Measurements from ENCODE around the gene TYROBP.
"Not testable (repeated sequence)": the region's sequence is repeated elsewhere in the genome, so short reads cannot be mapped to it uniquely, and the experiment has no call there.

The TYROBP gene

DNA sequence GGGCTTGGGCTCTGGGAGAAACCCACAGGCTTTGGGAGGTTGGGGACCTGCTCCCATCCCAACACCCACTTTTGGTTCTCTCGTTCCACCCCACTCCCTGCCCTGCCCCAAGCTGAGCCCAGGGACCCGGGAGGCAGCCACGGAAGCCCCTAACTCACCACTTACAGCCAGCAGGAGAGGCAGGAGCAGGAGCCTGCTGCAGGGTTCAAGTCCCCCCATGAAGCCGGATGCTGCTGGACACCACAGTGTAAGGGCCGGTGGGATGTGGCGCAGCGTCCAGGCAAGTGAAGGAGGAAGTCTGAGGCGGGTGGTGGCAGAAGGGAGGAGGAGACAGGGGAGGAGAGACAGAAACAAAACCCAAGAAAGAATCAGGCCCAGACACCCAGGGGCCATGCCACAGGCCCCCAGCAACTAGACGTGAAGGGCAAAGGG, at the start of gene TYROBP:
TSS of gene TYROBP (minus strand) at position 286 of the 432 bp plus-strand sequence. CDS start at position 219, 67 bp downstream.
- peak in 1 of 2 experiments; percentile 15 for DNase-seq

DNA sequence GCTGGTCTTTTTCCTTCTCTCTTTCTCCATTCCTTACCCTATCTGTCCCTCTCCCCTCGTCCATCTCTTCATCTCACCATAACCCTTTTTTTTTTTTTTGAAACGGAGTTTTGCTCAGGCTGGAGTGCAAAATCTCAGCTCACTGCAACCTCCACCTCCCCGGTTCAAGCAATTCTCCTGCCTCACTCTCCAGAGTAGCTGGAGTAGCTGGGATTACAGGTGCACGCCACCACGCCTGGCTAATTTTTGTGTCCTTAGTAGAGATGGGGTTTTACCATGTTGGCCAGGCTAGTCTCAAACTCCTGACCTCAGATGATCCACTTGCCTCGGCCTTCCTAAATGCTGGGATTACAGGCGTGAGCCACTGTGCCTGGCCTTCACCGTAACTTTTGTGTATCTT, 49.3 kb upstream of the TYROBP start:
- DNase-seq, result not testable (repeated sequence)

DNA sequence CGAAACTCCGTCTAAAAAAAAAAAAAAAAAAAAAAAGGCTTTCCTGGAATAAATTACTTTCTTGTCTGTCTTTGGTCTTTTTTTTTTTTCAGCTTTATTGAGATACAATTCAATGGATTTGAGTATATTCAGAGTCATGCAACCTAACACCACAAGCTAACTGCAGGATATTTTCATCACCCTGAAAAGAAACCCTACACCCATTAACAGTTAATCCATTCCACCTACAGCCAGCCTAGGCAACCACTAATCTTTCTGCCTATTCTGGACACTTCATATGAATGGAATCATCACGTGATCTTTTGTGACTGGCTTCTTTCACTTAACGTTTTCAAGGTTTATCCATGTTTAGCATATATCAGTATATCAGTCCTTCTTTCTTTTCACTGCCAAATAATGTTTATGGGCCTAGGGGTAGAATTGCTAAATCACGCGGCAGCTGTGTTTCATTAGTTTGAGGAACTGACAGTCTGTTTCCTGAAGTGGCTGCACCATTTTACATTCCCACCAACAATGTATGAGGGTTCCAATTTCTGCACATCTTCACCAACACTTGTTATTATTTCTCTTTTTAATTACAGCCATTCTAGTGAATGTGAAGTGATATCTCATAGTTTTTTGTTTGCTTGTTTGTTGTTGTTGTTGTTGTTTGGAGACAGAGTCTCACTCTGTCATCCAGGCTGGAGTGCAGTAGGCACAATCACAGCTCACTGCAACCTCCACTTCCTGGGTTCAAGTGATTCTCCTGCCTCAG, 48.0 kb upstream of the TYROBP start:
- no peak for DNase-seq

DNA sequence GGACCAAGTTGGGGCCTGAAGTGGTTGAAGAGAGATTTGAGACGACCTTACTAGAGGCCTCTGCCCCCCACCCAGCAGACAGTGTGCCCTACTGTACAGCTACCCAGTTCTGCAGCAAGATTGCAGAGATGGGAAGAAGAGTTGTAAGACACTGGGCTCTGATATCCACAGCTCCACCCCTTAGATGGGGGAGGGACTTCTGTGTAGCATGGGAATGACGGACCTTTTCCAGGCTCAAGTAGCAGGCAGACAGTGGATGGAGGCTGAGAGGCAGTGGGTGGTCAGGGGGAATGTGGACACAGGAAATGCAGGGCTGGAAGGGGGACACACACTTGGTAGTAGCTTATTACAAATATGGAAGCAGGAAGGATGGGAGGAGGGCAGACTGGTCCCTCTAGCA, 41.0 kb upstream of the TYROBP start:
- no peak for DNase-seq

DNA sequence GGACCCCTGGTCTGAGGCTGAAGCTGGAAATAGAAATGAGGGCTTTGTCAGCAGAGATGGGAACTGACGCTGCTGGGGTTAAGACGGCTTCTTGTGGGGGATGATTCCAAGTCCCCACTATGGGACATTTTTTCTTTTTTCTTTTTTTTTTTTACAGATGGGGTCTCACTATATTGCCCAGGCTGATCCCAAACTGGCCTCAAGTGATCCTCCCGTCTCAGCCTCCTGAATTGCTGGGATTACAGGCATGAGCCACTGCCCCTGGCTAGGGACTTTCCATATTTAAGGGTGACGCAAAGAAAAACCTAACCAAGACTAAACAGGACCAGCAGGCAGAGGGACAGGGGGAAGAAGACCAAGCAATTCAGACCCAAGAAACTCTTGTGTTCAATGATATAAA, 38.1 kb upstream of the TYROBP start:
- no peak for DNase-seq

DNA sequence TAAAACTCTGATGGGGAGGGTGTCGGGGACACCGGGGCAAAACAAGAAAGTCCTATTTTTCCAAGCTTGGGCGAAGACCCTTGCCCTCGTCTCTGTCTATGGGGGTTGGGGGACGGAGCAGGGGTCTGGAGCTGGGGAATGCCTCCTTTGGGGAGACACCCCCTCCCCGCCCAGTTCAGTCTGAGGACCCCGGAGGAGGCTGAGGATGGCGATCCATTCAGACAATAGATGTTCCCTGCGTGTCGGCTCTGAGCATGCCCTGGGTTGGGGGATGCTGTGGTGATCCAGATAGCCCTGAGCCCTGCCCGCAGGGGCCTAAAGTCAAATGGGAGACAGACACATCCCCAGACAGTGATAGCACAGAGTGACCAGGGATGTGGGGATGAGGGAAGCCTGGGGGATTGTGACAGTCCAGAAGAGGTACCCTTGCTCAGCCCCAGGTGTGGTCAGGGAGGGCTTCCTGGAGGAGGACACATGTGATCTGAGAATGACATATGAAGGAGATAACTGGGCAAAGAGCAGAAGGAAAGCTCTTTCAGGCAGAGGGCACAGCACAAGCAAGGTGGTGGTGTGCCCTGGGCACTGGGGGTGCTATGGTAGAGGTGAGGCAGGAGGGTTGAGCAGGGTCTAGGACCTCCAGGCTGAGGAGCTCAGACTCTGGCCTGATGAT, 37.2 kb upstream of the TYROBP start:
- no peak for DNase-seq

DNA sequence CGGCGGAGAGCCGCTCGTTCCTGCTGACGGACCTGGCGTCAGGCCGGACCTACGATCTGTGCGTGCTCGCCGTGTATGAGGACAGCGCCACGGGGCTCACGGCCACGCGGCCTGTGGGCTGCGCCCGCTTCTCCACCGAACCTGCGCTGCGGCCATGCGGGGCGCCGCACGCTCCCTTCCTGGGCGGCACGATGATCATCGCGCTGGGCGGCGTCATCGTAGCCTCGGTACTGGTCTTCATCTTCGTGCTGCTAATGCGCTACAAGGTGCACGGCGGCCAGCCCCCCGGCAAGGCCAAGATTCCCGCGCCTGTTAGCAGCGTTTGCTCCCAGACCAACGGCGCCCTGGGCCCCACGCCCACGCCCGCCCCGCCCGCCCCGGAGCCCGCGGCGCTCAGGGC, 36.5 kb upstream of the TYROBP start:
- no peak for DNase-seq

DNA sequence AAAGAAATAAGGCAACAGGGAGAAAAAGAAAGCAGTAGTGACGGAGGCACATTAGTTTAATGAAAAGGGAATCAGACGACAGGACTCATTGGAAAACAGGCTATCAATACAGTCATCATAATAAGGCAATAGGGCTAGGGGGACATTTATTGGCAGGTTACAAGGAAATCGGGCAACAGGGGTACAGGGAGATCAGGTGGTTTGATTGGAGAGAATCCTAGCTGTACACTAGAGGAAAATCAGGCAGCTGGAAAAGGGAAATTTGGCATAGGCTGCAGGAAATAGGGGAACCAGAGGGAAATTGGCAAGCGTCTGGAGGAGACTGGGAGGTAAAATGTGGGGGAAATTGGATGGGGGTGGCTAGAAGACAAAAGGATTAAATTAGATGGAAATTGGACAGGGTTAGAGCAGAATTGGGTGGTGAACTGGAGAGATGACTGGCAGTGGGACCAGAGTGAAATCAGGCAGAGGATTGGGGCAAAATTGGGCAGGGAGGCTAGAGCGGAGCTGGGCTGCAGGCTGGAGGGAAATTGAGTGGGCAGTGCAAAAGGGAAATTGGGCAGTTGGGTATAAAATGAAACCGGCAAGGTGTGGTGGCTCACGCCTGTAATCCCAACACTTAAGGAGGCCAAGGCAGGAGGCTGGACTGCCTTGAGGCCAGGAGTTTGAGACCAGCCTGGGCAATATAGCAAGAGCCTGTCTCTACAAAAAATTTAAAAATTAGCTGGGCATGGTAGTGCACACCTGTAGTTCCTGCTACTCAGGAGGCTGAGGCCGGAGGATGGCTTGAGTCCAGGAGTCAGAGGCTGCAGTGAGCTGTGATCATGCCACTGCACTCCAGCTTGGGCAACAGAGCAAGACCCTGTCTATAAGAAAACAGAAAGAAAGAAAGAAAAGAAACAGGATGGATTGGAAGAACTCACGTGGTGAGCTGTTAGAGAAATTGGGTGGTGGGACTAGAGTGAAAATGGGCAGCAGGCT, 35.5 kb upstream of the TYROBP start:
- no peak for DNase-seq

DNA sequence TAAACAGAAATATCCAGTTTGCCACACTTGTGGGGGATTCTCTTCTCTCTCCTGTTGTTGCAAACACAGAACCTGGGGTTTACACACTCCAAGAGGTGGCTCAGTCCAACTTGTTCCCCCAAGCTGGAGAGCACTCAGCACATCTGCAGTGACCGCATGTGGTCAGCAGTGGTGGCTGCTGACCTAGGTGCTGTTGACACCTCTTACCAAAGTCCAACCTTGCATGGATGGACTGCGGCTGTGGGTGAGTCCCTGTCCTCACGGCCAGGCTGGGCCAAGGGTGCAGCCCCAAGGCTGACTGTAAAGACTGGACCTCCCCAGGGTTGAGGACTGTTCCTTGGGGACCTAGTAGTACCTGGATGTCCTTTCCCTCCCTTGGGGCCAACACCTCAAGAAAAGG, 34.1 kb upstream of the TYROBP start:
- DNase-seq, result no peak

DNA sequence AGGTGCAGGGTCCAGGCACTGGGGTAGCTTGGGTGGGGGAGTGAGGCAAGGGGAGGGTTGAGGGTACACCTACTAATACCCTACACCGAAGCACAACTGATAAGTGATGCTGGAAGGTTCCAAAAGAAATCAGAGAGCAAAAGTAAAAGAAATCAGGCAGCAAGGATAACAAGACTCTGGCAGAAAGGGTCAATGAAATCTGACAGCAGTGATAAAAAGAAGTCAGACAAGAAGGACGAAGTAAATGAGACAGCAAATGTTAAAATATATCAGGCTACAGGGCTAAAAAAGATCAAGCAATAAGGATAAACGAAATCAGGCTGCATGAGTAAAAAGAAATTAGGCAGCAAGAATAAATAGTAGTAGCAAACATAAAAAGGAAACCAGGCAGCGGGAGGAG, 32.7 kb upstream of the TYROBP start:
- no peak for DNase-seq

DNA sequence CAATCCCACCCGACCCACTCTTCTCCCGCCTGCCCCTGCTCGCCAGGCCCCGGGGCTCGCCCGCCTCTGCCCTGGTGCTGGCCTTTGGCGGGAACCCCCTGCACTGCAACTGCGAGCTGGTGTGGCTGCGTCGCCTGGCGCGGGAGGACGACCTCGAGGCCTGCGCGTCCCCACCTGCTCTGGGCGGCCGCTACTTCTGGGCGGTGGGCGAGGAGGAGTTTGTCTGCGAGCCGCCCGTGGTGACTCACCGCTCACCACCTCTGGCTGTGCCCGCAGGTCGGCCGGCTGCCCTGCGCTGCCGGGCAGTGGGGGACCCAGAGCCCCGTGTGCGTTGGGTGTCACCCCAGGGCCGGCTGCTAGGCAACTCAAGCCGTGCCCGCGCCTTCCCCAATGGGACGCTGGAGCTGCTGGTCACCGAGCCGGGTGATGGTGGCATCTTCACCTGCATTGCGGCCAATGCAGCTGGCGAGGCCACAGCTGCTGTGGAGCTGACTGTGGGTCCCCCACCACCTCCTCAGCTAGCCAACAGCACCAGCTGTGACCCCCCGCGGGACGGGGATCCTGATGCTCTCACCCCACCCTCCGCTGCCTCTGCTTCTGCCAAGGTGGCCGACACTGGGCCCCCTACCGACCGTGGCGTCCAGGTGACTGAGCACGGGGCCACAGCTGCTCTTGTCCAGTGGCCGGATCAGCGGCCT, 32.1 kb upstream of the TYROBP start:
- DNase-seq, result no peak

DNA sequence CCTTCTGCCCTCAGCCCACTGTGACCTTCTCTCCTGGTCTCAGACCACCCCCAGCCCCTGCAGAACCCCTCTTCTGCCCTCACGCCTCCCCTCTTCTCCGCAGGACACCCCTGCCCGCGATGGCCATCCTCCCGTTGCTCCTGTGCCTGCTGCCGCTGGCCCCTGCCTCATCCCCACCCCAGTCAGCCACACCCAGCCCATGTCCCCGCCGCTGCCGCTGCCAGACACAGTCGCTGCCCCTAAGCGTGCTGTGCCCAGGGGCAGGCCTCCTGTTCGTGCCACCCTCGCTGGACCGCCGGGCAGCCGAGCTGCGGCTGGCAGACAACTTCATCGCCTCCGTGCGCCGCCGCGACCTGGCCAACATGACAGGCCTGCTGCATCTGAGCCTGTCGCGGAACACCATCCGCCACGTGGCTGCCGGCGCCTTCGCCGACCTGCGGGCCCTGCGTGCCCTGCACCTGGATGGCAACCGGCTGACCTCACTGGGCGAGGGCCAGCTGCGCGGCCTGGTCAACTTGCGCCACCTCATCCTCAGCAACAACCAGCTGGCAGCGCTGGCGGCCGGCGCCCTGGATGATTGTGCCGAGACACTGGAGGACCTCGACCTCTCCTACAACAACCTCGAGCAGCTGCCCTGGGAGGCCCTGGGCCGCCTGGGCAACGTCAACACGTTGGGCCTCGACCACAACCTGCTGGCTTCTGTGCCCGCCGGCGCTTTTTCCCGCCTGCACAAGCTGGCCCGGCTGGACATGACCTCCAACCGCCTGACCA, 31.4 kb upstream of the TYROBP start:
- DNase-seq, result no peak

DNA sequence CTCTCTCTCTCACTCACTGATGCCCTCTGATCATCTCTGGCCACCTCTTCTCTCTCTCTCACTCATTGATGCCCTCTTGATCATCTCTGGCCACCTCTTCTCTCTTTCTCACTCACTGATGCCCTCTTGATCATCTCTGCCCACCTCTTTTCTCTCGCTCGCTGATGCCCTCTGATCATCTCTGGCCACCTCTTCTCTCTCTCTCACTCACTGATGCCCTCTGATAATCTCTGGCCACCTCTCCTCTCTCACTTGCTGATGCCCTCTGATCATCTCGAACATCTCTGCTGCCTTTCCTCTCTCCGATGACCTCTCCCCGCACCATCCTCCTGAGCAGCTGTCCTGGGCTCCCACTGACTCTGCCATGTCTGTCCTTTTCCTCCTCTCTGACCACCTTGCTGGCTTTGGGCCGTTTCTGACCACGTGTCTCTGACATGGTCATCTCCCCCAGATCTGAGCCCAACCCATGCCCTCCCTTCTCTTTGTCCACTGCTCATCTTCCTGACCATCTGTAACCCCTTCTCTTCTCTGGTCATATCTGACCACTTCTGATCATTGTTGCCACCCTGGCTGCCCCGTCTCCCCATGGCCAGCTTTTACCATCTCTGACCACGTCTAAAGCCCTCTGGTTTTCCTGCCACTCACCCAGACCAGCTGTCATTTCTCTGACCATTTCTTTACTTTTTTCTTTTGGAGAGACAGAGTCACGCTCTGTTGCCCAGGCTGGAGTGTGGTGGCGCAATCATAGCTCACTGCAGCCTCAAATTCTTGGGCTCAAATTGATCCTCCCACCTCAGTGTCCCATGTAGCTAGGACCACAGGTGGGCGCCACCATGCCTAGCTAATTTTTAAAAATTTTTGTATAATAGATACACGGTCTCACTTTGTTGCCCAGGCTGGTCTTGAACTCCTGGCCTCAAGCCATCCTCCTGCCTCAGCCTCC, 30.5 kb upstream of the TYROBP start:
- DNase-seq, result no peak

DNA sequence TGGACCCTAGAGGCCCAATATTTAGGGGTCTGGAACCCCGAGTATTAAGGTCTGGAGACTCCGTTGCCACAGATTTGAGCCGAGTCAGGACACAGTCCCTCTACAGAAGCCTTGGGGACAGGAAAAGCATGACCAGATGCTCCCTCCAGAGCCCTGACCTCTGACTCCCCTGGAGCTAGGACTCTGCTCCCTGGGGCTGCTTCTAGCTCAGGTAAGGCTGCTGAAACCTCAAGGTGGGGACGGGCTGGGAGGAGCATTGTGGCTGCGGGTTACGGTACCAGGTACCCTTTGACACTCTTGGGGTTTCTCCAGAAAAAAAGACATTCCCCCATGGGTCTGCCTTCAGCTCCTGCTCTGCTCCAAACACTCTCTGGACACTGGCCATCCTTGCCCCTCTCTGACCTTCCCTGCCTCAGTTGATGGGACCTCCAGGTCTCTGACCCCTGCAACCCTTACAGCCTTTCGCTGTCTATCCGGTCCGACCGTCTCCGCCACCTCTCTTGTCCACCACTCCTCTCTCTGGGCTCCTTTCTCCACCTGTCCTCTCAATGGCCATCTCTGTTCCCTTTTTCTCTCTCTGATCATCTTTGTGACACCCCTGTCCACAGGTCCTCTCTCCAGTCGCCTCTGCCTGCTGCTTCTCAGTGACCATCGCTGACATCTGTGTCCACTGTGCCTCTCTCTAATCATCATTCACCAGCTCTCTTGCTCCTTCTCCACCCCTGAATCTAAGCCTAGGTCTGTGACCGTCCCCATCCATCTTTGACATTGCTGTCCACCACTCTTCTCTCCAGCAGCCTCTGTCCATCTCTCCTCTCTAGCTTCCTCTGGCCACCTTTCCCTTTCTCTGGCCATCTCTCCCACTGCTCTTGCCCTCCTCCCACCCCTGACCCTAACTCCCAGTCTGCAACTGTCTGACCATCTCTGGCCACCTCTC, 29.5 kb upstream of the TYROBP start:
- no peak for DNase-seq

DNA sequence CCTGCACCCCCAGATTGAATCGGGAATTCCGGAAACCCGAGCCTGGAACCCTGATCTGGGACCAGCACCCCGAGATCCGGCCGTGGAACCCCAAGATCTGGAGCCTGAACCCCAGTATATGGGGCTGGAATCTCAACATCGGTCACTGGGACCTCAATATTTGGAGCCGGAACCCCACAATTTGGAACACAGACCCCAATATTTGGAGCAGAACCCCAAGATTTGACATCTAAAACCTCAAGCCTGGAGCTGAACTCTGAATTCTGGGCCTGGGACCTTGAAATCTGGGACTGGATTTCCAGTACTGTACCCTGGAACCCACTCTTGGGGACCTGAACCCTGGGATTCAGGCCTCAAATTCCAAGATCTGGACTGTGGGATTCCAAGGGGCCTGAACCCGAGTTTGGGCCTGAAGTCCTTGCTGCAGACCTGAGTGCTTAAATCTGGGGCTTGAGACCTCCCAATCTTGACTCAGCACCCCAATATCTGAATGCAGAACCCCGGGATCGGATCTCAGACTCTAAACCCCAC, 28.7 kb upstream of the TYROBP start:
- DNase-seq, result no peak

DNA sequence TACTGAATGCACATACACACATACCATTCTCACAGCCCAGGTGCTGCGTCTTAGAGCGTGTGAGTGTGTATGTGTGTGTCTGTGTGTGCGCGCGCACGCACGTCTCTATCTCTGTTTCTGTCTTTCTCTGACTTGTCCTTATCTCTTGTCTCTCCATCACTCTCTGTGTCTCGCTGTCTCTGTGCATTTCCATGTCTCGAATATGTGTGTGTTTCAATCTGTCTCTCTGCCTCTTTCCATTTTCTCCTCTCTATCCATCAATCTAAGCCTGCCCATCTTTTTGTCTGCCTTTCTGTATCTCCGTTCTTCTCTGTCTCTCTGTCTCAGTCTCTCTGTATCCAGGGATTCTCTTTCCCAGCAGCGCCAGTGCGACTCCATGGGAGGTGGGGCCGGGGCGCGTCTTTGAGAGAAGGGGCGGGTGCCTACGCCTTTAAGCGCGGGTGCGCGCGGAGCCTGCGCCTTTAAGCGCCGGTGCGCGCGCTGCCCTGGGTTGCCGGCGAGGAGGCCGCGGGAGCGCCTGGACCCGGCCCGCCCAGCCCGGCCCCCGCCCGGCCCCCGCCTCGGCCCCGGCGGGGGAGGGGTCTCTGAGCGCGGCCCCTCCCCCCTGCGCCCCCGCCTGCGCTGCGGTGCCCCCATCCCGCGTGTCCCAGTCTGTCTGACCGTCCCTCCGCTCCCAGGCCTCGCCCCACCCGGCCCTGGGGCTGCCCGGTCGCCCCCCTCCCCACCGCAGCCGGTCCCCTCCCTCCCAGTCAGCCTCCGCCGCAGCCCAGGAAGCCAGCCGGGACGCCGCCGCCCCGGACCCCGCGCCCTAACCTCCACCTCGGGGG, 28.0 kb upstream of the TYROBP start, which contains the start of gene LRFN3:
TSS of gene LRFN3 (plus strand) at position 464 of the 827 bp plus-strand sequence. CDS start 3,052 bp downstream, outside the sequence.
- DNase-seq, result peak; percentile 29 to 41

DNA sequence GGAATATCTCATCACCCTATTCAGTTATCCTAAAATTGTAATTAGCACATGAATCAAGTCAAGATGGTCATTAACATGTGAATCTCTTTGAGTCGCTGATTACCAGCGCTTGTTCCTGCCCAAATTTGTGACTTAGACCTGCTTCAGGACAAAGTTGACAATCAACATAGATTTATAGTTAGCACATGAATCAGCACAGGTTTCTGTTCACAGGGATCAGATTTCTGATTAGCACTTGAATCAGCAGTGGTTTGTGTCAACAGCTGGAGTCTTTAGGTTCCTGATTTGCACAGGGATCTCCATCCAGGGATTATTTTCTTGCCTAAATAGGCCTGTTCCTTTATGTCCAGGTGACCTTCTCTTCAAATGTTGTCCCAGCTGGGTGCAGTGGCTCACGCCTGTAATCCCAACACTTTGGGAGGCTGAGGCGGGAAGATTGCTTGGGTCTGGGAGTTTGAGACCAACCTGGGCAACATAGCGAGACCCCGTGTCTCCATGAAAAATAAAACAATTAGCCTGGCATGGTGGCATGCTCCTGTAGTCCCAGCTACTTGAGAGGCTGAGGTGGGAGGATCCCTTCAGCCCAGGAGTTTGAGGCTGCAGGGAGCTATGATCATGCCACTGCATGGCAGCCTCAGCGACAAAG, 24.3 kb upstream of the TYROBP start:
- DNase-seq, result no peak

DNA sequence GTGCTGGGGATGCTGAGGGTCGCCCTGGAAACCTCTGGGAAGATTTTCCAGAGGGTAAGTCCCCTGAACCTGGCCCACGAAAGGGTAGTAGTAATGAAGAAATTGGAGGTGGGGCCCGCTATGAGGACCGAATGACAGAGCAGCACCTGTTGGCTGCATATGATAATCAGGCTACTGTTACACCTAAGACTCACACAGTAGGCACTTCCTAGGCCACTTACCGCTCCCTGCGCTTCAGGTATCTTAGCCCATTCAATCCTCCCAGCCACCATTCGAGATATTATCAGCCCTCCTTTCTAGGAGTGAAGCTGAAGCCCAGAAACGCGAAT, 23.7 kb upstream of the TYROBP start:
- no peak for DNase-seq
